HEK293T (cell line): ENCODE data around the gene ZNF488.

Experiments
- CTCF ChIA-PET: fragments of 350-600 bp; formaldehyde crosslinking; extraction: SDS; loops from one replicate; lab custom pipeline; 2021; ENCODE audit warnings: antibody characterized with exemption, inconsistent platforms; lab: Yijun Ruan, JAX
- POLR2A ChIA-PET: fragments of 350-600 bp; formaldehyde crosslinking; extraction: SDS; loops from one replicate; lab custom pipeline; 2020; ENCODE audit warnings: antibody characterized with exemption, inconsistent platforms; lab: Yijun Ruan, JAX
- DNase-seq: peaks from one replicate; pipeline ENCODE4 v3.0.0; 2012; ENCODE audit warnings: mixed read lengths; ENCODE audit errors: extremely low spot score
- ARNT ChIP-seq: fragments of 450-650 bp; IDR thresholded peaks from 2 replicates; pipeline ENCODE4 v1.6.1; 2017; ENCODE audit warnings: mild to moderate bottlenecking
- BHLHE40 ChIP-seq: fragments of 450-650 bp; IDR thresholded peaks from 2 replicates; pipeline ENCODE4 v1.6.1; 2016; ENCODE audit warnings: mild to moderate bottlenecking, moderate library complexity, borderline replicate concordance
- CTBP1 ChIP-seq: fragments of 450-650 bp; IDR thresholded peaks from 2 replicates; pipeline ENCODE4 v1.6.1; 2016; ENCODE audit warnings: borderline replicate concordance
- ELF4 ChIP-seq: fragments of 450-650 bp; IDR thresholded peaks from 2 replicates; pipeline ENCODE4 v1.6.1; 2017; ENCODE audit warnings: antibody characterized with exemption
- FOXA1 ChIP-seq: fragments of 450-650 bp; IDR thresholded peaks from 2 replicates; pipeline ENCODE4 v1.6.1; 2016; ENCODE audit warnings: mild to moderate bottlenecking
- FOXK2 ChIP-seq: fragments of 450-650 bp; IDR thresholded peaks from 2 replicates; pipeline ENCODE4 v1.6.1; 2016; ENCODE audit warnings: mild to moderate bottlenecking
- FOXM1 ChIP-seq: fragments of 450-650 bp; IDR thresholded peaks from 2 replicates; pipeline ENCODE4 v1.6.1; 2017; ENCODE audit warnings: mild to moderate bottlenecking, borderline replicate concordance
- HDGF ChIP-seq: fragments of 450-650 bp; IDR thresholded peaks from 2 replicates; pipeline ENCODE4 v1.6.1; 2017; ENCODE audit warnings: antibody characterized with exemption, borderline replicate concordance
- L3MBTL2 ChIP-seq: fragments of 450-650 bp; conservative IDR thresholded peaks from 2 replicates; pipeline ENCODE4 v1.6.1; 2016; ENCODE audit warnings: mild to moderate bottlenecking
- LEF1 ChIP-seq: fragments of 450-650 bp; IDR thresholded peaks from 2 replicates; pipeline ENCODE4 v1.6.1; 2017; ENCODE audit warnings: mild to moderate bottlenecking, borderline replicate concordance
- NFRKB ChIP-seq: fragments of 450-650 bp; IDR thresholded peaks from 2 replicates; pipeline ENCODE4 v1.6.1; 2016; ENCODE audit warnings: mild to moderate bottlenecking, moderate library complexity
- SP1 ChIP-seq: fragments of 450-650 bp; IDR thresholded peaks from 2 replicates; pipeline ENCODE4 v1.6.1; 2017
- SUZ12 ChIP-seq: fragments of 450-650 bp; IDR thresholded peaks from 2 replicates; pipeline ENCODE4 v1.6.1; 2016; ENCODE audit warnings: mild to moderate bottlenecking
- TARDBP ChIP-seq: fragments of 450-650 bp; IDR thresholded peaks from 2 replicates; pipeline ENCODE4 v1.6.1; 2016
- ZNF384 ChIP-seq: fragments of 450-650 bp; IDR thresholded peaks from 2 replicates; pipeline ENCODE4 v1.6.1; 2016
- TF ChIP-seq, protein P1 (sequence below): fragments of 450-650 bp; IDR thresholded peaks from 2 replicates; pipeline ENCODE4 v1.6.1; 2016

Gene ZNF488

DNA sequence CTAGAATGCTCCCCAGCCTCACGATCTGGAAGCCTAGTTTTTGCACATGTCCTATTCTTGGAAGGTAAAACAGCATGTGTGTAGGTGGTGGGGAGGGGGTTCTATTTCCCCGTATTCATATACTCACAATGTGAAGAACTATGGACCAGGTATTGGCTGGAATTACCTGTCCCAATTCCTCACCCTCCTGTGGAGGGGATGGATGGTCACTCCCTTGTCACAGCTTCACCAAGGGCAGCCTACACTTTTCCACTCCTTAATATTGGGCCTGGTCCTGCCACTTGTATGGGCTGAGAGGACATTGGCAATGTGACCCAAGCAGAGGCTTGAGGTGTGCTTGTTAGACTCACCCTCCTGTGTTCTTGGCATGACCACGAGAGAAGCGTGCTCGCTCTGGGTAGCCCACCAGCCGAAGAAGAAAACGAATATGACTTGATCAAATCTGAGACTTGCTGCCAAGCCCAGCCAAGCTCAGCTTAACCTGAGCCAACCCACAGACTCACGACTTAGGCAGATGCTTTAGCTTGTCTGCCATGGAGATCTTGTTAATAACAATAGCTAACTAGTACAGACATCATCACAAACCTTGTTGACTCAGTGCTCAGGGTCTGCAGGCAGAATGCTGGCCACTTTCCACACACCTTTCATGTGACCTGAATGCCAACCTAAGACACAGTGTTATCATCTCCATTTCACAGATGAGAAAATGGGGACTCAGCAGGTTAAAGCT lies 17.2 kb downstream of the ZNF488 start:
- no peak for TF ChIP-seq SUZ12
- TF ChIP-seq ELF4, result no peak
- no peak for TF ChIP-seq FOXM1
- no peak for TF ChIP-seq FOXA1
- no peak for TF ChIP-seq FOXK2
- TF ChIP-seq LEF1, result no peak
- no peak for TF ChIP-seq ARNT
- TF ChIP-seq L3MBTL2, result no peak
- TF ChIP-seq NFRKB, result no peak
- TF ChIP-seq HDGF, result no peak
- no peak for TF ChIP-seq CTBP1
- no peak for TF ChIP-seq SP1
- no peak for TF ChIP-seq ZNF384
- no peak for TF ChIP-seq TARDBP
- TF ChIP-seq, protein P1, sequence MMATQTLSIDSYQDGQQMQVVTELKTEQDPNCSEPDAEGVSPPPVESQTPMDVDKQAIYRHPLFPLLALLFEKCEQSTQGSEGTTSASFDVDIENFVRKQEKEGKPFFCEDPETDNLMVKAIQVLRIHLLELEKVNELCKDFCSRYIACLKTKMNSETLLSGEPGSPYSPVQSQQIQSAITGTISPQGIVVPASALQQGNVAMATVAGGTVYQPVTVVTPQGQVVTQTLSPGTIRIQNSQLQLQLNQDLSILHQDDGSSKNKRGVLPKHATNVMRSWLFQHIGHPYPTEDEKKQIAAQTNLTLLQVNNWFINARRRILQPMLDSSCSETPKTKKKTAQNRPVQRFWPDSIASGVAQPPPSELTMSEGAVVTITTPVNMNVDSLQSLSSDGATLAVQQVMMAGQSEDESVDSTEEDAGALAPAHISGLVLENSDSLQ, result no peak
- DNase-seq, result no peak
- ChIA-PET CTCF (no interaction called here), POLR2A (no interaction called here)

DNA sequence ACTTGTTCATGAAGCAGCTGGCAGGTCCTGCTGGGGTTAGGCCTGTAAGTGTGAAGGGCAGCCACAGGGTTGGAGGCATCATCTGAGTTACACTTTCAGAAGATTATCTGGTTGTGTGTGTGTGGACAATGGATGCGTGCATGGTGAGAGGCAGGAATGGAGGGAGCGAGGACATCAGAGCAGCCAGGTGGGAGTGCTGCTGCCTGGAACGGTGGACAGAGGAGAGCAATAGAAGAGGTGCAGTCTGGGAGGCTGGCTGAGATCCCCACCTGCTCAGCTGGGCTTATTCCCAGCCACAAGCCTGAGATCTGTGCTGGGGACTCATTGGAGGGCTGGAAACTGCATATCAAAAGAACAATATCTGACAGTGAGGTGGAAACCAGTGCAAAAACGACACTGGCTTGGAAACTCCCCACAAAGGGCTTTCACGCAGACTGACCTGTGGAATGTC lies 17.9 kb downstream of the ZNF488 start:
- TF ChIP-seq, protein P1, result no peak
- TF ChIP-seq LEF1 (no peak), ELF4 (no peak), TARDBP (no peak), FOXM1 (no peak), ARNT (no peak), NFRKB (no peak), ZNF384 (no peak), FOXA1 (no peak), L3MBTL2 (no peak), FOXK2 (no peak), SUZ12 (no peak), SP1 (no peak), HDGF (no peak), BHLHE40 (no peak), CTBP1 (no peak)
- ChIA-PET POLR2A (interaction anchor here (1.0 kb wide), 1 partner anchor 8 kb away, joined by 3 read pairs; no protein-coding TSS in a partner anchor), CTCF (no interaction called here)
- DNase-seq, result no peak

DNA sequence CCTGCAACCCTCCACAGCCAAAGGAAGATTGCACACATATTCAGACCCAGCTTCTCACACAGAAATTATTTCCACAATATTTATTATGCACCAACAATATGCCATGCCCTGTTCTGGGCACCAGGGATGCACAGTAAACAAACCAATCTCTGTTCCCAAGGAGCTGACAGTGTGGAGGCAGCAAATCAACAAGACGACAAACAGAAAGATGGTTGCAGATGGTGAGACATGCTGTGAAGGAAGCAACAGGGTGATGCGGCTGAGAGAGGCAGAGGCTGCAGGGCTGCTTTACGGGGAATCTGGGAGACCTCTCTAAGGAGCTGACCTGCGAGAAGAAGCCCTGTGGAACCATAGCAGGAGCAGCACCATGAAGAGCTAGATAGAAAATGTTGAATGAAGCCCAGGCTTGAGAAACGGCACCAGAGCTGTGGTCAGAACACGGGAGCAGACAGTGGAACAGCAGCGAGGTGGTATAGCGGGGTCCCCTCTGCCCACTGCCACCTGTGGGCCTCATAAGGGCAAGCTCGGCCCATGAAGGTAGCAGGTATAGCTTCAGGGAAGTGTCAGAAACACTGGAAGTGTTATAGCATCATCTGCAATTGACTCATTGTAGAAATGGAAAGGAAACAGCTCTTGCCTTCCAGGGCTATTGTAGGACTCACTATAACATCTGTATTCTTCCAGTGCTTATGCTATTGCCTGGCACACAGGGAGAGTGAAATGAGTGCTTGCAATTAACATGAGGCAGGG lies 18.5 kb downstream of the ZNF488 start:
- POLR2A ChIA-PET, result interaction anchor here (1.0 kb wide), 1 partner anchor 9 kb away, joined by 3 read pairs; no protein-coding TSS in a partner anchor
- no peak for TF ChIP-seq SP1
- TF ChIP-seq ZNF384, result no peak
- TF ChIP-seq ARNT, result no peak
- no peak for TF ChIP-seq TARDBP
- no peak for TF ChIP-seq ELF4
- TF ChIP-seq FOXA1, result no peak
- CTCF ChIA-PET, result no interaction called here

GRCh38 chr10:47364911-47365310 lies 19.2 kb downstream of the ZNF488 start:
- no peak for DNase-seq
- no peak for TF ChIP-seq FOXM1
- TF ChIP-seq FOXA1, result no peak
- no peak for TF ChIP-seq FOXK2
- TF ChIP-seq CTBP1, result no peak
- TF ChIP-seq LEF1, result no peak
- TF ChIP-seq ARNT, result no peak
- TF ChIP-seq HDGF, result no peak
- no peak for TF ChIP-seq BHLHE40
- no peak for TF ChIP-seq ELF4
- TF ChIP-seq, protein P1, result no peak
- no peak for TF ChIP-seq TARDBP
- no peak for TF ChIP-seq SP1
- no peak for TF ChIP-seq L3MBTL2
- TF ChIP-seq ZNF384, result no peak
- no peak for TF ChIP-seq SUZ12
- no peak for TF ChIP-seq NFRKB
- ChIA-PET POLR2A (no interaction called here), CTCF (no interaction called here)

More for the DNA sequence above, 18.5 kb downstream of the ZNF488 start:
- no peak for DNase-seq

DNA sequence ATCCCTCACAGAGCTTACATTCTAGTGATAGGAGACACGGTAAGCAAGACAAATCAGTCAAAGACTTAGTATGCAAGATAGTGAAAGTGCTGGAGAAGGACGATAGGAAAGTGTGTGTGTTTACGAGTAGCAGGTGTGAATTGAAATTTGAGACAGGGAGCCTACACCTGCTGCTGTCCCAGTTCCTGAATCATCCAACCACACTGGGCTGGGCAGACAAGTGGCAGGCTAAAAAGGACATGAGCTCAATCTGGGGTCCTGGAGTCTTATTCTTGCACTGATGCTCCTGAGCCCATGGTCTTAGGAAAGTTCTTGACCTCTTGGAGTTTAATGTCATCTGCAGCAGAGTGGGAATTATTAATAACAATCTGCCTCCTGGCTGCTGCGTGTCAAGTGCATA lies 19.7 kb downstream of the ZNF488 start:
- ChIA-PET CTCF (no interaction called here), POLR2A (no interaction called here)
- DNase-seq, result no peak
- no peak for TF ChIP-seq SP1
- no peak for TF ChIP-seq ELF4
- no peak for TF ChIP-seq ARNT
- TF ChIP-seq LEF1, result no peak
- no peak for TF ChIP-seq FOXM1
- no peak for TF ChIP-seq CTBP1
